AG08395 (cell line): ENCODE data around the gene VGLL4.

ENCODE experiments used
- DNase-seq: peaks from one replicate; pipeline ENCODE4 v3.0.0; 2012; ENCODE audit warnings: mixed read lengths, low spot score

The VGLL4 gene

DNA sequence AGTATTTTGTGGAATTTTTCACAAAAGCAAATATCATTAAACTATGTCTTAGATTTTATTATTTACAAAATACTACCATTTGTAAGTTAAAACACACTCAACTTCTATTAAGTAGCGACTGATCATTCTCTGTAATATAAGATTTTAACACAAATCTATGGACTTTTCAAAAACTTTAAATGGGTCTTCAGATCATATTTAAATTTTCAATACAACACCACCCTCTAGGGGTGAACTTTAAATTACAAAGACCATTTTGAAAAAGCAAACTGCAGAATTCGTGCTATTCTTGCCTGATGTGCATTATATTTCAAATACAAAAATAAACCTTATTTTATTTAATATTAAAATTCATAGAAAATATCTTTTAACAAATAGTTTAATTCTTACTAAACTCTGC is 8.2 kb upstream of the VGLL4 start:
- DNase-seq: no peak

DNA sequence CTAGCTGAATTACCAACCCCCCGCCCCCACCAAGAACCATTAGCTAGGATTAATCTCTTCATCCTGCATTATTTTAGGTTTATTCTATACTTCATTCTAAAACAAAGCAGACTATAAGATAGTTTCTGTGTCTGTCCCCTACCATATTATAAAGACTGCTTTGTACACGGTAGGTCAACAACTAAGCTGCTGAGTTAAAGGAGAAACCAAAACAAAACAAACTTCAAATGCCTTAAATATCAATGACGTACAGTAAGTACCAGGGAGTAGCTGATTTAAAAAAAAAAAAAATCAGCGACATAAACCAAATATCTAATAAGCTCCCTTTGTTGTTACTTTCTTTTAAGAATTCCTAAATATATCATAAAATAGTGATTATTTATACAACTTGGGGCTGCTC is 7.8 kb upstream of the VGLL4 start:
- no peak for DNase-seq

DNA sequence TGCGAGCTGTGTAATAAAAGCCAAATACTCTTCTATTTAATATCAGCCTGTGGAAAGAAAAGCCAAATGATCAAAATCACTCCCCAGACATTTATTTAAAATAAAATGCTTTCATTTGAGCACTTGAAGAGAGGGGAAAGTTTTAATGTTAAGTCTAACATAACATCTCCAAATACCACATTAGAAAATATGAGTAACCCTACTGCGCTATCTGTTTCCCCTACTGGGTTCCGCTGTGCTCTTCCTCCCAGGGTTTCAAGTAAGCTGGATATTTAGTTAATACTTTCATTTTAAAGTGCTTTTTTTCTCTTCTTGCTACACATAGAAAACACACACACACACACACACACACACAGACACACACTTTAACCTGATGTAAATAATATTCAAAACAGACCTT is 6.7 kb upstream of the VGLL4 start:
- DNase-seq: no peak

DNA sequence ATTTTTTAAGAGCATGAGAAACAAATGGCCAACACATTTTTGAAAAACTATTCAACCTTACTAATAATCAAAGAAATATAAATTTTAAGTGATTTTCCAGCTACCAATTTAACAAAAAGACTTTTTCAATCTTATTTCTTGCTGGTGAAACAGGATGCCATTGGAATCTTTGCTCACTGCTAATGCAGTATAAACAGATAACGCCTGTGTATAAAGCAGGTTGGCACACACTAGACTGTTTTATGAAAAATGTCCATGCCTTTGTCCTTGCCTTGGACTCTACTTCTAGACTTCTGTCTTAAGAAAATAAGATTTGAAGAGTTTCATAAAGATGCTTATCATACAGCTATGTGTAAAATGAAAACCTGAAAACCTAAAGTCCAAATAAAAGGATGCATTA is 5.0 kb upstream of the VGLL4 start:
- no peak for DNase-seq

DNA sequence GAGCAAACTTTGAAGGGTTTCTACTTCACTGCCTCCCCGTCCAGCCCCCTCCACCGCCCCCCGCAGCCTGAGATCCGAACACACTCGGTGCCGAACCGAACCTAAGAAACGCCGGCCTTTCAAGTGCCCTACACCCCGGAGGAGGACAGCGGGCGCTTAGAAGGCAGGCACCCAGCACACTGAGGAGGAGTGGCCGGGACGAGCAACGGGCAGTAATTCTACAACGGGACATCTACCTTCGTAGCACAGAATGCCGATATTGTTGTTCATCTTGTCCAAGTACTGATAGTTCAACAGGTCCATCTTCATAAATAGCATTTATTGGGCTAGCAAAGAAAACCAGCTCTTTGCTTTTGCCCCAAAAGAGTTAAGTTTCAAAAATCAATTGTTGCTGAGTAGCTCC is 513 bp downstream of the VGLL4 start:
- DNase-seq: peak; percentile 36

DNA sequence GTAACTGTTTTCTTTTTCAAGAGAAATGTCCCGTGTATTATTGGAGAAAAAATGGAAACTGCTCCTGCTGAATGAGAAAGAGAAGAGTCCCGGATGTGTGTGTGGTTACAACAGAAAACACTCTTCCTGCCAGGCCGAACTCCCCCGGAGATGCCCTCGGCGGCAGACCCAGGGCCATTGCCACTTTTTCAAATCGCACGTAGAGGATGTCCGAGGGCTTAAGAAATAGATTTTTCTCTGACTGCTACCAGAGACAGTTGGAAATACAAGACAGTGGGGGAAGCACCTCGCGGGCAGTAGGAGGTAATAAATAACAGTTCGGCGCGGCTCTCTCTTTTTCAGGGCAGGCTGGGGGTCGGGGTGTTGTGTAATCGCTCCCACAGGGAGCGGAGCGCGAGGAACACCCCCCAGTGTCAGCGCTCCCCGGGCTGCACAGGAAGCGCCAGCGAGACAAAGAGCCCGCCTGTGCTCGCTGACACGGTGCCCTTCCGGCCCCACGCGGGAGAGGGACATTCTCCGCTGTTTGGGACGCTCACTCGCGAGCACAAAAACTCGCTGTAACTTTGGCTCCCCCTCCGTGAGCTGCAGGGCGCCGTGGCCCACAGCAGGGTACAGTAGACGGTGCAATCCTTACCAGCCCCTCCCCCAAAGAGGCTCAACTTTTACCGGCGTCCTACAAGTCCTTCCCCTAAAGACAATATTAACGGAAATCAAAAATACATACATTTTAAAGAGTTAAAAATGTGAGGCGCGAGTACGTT is 1.1 kb downstream of the VGLL4 start:
- DNase-seq: peak; percentile 68

DNA sequence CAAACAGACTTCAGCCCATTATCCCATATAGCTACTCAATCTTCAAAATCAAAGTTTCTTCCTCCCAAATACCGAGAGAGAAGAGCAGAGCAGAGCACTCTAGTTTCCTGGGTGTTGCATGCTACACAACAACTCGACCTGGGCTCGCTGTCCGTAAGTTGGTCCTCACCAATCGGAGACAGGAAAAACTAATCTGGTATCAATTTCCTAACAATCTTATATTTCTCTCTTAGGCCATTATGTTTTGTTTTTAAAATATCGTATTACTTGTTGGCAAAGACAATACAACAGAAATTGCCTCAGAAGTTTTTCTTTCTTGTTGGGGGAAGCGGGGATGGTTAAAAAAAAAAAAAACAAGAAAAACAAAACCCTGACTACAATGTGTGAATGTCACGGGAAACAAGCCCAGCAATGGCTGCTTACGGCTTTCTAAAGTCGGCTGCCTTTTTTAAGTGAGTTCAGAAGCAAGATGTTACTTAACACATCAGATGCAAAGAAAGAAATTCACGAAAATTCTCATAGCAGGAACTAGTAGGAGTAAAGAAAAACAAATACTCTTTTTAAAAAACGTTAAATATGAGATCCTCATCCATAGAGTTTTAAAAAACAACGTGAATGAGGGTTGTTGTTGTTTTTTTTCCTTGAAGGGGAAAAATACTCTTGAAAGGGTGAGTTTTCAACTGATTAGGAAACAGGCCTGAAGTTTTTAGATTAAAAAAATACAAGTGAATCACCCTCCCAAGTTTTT is 1.9 kb downstream of the VGLL4 start:
- peak; percentile 49 for DNase-seq

DNA sequence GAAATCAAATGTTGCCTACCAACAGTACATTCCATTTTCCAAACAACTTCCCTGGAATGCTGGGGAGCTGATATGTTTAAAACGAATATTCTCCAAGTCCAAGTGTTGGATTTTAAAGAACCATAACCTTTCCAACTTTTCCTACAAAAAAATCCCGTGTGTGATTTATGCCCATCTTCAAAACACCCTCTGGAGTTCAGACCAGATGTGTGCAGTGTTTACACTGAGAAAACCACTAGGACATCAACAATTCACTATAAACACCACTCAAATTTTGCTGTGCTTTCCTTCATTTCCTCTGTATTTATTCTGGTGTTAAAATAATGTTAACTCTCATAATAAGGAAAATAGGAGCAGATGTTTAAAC is 2.4 kb downstream of the VGLL4 start:
- DNase-seq: no peak

DNA sequence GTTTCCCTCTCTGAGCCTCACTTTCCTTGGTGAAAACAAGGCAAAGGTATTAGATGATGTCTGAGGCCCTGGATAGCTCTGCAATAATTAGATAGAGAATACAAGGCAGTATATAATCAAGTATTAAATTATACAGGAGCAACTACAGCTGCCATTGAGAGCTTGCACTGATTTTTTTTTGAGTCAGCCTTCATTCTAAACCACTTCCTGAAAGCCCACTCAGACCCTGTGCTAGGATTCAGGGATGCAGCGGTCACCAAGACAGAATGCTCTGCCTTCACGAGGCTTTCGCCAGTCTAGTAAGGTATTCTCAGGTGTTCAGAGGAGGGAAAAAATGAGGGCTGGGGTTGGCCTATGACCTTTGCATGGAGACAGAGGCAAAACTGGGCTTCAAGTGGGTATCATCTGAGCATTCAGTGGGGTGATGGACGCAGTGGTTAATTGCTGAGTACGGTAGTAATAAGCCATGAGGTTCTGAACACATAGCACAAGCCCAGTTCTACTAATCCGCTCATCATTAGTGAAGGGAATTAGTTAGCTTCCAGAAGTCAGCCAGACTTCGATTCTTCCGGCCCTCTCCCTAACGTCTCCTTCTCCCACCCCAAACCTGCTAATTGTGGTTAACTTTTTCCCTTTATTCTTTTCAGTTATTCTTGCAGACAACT is 3.6 kb downstream of the VGLL4 start:
- no peak for DNase-seq

DNA sequence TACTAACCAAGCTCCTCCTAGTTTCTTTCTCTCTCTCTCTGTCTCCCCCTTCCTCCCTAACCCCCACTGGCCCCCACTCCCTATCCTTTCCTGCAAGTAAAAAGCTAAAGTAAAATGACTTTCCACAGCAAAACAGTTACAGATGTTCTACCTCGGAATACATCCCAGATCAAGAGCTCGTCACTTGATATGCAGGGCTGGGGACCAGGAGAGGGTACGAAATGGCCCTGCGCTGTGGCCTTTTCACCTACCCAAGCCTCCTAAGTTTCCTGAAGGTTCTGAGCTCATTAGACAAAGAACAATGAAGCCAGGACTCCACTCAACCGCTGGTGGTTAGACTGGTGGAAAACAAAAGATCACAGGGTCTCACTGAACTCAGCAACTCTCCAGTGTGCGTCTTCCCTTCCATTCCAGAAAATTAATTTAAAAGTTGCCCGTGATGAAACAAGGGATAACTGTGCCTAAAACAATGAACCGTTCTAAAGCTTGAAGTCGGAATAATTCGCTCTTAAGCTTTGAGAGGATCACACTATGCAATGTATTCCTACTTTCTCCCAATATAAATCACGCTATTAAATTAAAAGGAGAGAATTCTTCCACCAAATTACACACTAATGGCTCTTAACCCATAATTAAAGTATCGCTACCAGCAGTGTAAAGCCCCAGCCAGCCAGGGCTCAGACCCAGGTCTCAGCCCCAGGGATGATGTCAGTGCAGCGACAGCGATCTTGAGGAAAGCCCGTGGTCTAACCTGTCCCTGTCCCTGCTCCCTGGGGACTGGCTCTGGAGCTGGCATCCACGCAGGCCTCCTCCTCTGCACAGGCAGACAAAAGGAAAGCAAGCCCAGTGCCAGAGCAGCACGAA is 5.0 kb downstream of the VGLL4 start:
- no peak for DNase-seq

DNA sequence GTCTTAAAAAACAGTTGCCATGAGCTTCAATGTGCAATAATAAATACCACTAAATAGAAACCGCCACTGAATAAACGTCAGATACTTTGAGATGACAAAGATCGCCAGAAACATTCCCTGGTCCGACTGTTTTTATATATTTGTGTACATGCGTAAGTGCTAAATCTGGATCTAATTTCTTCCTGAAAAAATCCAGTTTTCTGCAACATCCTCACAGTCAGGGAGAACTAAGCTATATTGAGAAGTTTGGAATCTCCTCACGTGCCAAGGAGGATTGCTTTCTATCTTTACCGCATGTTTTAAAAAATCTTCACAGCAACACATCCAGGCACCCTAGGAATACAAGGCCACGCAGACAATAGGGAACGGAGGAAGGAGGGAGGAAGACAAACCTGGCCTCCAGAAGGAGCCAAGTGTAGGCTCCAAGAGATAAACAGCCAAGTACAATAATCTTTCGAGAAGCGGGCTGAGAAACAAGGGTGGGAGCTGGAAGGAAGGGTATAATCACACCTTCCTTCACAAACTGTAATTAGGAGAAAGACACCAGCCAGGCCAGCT is 5.7 kb downstream of the VGLL4 start:
- peak; percentile 49 for DNase-seq

DNA sequence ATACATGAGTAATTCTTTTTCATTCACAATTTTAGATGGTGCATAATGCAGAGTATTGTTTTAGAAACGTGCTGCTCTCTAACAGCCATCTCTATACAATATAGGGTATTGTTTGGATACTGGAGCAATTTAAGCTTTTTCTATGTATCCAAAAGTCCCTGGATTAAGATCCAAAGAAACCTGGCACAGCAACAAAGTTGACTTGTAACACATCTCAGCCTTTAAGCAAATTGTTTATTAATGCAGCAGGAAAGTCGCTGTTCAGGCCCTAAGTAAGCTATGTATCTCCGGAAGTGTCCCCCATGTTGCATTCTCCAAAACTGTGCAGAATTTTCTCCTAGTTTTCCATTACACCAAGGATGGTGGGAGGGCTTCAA is 7.3 kb downstream of the VGLL4 start:
- DNase-seq: no peak

DNA sequence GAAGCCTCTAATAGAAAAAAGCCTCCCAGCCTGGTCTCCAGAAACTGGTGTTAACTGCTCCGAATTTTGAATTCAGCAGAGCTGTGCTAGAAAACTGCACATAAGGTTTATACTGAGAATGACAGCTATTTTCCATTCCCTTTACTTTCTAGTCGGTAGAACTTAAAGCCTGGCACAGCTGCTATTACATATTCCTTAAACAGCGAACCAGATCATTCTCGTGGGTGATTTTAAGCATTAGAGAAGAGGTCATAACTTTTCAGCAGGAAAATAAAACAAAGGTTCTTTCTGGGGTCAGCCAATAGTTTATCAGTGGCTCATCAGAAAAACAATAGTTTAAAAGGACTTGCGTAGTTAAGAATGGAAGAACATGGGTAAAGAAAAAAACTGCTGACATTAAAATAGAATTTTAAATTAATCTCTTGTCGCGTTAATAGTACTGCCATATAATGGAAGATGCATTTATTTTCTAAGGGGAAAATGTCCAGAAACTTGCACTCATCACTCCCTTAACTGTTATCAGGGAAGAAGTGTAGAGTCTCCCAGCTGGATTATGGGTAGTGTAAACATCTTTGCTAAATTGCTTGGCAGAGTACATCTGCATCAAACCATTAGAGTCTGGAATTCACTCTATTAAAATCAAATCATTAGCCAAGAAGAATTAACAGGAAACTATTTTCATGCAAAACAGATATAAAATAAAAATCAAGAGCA is 7.9 kb downstream of the VGLL4 start:
- DNase-seq: no peak

DNA sequence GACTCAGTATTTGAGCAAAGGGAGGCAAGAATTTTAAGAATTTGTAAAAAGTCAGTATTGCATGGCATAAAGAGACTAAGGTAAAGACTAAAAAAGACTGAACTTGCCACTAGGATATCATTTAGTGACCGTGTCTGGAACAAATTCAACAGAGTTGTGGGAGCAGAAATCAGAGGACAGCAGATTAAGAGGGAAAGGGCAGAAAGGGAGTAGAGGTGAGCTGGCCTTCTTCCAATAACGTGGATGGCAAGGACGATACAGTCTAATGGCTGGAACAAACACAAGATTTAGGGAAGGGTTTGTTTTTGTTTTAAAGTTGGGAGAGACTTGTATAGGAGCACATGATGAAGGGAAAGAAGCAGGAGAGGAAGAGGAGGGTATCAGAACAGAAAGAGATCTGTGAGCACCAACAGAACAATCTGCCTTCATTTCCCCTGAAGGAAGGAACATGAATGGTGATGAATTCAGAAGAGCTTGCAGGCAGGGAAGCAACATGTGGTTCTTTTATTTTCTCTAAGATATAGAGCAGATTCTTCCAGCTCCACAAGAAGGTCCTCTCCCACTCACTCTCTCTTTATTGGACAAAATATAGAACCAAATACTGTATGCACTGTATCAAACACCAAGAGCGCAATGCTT is 8.6 kb downstream of the VGLL4 start:
- no peak for DNase-seq

DNA sequence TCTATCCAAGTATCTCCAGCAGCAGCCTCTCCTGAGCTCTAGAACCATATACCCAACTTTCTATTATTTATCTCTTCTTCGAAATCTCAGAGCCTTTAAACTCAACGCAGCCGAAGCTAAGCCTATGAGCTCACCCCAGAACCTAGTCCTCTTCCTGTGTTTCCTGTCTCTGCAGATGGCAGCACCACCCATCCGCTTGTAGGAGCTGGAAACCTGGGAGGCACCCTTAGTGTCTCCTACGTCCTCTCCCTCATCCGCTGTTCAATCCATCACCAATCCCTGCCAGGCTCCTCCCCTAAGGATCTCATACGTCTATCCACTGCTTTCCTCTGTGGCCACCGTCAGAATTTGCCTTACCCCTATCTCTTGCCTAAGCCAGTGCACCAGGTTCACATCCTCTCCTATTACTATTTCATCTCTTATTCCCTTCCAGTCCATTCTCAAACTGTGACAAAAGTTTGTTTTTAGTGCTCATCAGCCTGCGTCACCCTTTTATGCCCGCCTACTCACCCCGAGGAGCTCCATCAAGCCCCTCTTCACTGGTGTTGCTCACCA is 9.6 kb downstream of the VGLL4 start:
- DNase-seq: no peak

DNA sequence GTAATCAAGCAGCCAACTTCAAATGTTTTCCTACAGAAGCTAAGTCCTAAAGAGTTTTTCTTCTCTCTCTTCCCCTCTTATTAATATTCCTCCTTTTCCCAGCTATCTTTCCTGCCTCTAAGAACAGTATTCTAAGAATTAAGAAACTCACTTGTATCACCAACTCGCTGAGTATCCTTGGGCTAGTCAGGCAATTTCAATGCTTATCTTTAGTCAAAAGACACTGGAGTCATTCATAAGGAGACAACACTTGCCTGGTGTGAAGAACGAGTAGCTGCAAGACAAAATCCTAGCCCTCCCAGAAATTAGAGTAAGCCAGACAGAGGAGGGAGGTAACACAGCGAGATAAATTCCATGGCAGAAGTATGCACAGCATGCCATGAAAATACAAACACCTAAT is 10.7 kb downstream of the VGLL4 start:
- DNase-seq: no peak

DNA sequence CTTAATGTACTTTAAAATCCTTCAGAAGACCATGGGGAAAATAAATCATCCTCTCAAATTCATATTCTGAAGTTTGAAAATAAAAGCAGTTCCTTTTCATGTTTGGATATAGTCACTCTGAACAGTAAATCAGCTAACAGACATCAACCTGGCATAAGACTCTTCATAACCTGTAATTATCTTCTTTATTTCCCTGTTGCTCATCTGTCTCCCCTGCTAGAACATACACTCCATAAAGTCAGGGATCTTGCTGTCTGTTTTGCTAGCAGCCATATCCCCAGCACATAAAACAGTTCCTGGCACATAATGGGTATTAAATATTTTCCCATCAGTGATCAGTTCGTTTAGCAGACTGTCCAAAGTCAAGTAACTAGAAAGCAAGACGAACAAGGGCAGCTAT is 11.2 kb downstream of the VGLL4 start:
- DNase-seq: no peak

DNA sequence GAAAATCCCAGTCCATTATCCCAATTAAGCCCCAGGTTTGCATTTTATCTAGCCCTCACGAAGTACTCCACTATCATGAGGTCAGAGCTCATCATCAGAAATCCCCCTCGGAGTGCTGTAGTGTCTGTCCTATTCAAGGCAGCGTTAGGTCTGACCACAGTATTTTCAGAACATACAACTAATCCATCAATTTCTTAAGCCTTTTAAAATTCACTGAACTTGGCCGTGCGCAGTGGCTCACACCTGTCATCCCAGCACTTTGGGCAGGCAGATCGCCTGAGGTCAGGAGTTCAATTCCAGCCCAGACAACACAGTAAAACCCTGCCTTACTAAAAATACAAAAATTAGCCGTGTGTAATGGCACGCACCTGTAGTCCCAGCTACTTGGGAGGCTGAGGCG is 11.9 kb downstream of the VGLL4 start:
- DNase-seq: no peak

DNA sequence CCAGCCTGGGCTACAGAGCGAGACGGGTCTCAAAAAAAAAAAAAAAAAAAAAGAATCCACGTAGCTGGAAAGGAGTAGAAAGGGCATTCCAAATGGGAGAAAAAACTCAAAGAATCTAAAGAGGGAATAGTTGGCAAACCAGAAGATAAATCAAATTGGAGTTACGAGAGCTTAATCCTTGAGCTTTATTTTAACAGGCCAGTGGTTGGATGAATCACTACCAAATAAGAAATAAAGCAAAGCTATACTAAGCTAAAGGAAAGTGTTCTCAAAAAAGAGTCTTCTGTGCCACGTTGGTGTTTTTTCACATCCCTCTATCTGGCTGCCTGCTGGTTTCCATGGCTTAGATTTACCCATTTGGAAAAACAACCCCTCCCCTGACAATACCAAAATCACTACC is 14.0 kb downstream of the VGLL4 start:
- DNase-seq: peak; percentile 78

DNA sequence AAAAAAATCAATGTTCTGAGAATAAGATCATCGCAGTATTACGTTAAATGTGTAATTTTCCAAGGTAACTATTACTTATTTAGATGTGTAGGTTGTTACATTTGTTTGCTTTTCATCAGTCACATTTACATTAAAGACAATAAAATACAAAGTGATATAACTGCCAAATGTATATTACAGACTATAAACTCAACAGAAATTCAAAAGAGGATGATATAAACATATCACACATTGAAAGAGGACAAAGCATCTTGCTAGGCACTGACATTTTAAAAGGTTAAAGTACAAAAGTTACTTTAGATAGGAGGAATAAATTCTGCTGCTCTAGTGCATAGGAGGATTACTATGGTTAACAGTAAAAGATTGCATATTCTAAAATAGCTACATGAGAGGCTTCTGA is 16.1 kb downstream of the VGLL4 start:
- no peak for DNase-seq

DNA sequence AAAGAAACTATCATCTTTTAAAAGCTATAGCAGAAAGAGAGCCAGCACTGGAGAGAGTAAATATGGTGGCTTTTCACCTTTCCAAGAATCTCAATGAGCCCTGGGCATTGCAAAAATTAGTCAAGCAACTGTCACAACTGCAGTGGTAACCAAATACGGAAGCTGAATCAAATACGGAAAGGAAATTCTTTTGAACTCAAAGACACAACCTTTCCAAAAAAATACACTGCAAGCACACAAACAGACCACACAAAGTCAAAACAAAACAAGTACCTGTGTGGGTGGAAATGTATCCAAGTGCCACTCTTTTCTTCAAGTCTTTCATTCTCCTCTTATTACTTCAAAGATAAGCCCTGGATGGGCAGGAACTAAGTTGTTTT is 17.6 kb downstream of the VGLL4 start:
- no peak for DNase-seq
